Cardiac fibroblast (primary cell): ENCODE results near the gene MACROD2.

Experiments used
- DNase-seq, 2 donors: peaks; one replicate each; pipeline versions ENCODE4 v3.0.0 to v3.0.0-alpha.2; 2010; ENCODE audit warnings: low read depth in 2 of 2
- H3K4me3 ChIP-seq, 2 donors: replicated peaks in 1 of 2; 1 replicate in 1 of 2; 2 replicates in 1 of 2; pipeline ENCODE4 v1.5.1; 2011; ENCODE audit warnings: low read depth in 2 of 2, low read length in 2 of 2, mild to moderate bottlenecking in 2 of 2, moderate library complexity in 1 of 2
- CTCF ChIP-seq: IDR thresholded peaks from one replicate; pipeline ENCODE4 v1.5.1; 2011; ENCODE audit warnings: low read depth, mild to moderate bottlenecking, low read length, inconsistent platforms

MACROD2 gene

GRCh38 chr20:14937021-14937420 lies 941.7 kb downstream of the MACROD2 start:
- no peak overlapping the region for H3K4me3 ChIP-seq
- TF ChIP-seq CTCF = no peak
- DNase-seq = no peak

- DNase-seq = no peak
- no peak for TF ChIP-seq CTCF
- no peak overlapping the region for H3K4me3 ChIP-seq
These were observed 942.5 kb downstream of the MACROD2 start for GRCh38 chr20:14937846-14938245.

- no peak for TF ChIP-seq CTCF
- DNase-seq = no peak
These were observed 952.2 kb downstream of the MACROD2 start for GRCh38 chr20:14947536-14947935.

GRCh38 chr20:14947946-14948345 lies 952.6 kb downstream of the MACROD2 start:
- peak in 1 of 2 donors; percentile 7 for DNase-seq
- H3K4me3 ChIP-seq = no peak overlapping the region

More at GRCh38 chr20:14947536-14947935, 952.2 kb downstream of the MACROD2 start:
- no peak overlapping the region for H3K4me3 ChIP-seq

GRCh38 chr20:14948416-14948815 lies 953.1 kb downstream of the MACROD2 start:
- H3K4me3 ChIP-seq = no peak overlapping the region
- DNase-seq = no peak
- no peak for TF ChIP-seq CTCF

More at GRCh38 chr20:14947946-14948345, 952.6 kb downstream of the MACROD2 start:
- TF ChIP-seq CTCF = no peak

GRCh38 chr20:14950633-14951032 lies 955.3 kb downstream of the MACROD2 start:
- no peak for TF ChIP-seq CTCF
- no peak overlapping the region for H3K4me3 ChIP-seq
- no peak for DNase-seq

- DNase-seq = no peak
- no peak overlapping the region for H3K4me3 ChIP-seq
- no peak for TF ChIP-seq CTCF
These were observed 955.8 kb downstream of the MACROD2 start for GRCh38 chr20:14951105-14951504.
